ENCODE results near the gene ZNF579.
"Not testable (repeated sequence)": the region's sequence is repeated elsewhere in the genome, so short reads cannot be mapped to it uniquely, and the experiment has no call there.

GRCh38 chr19:55582284-55582683 is 1.6 kb upstream of the ZNF579 start:
- TF ChIP-seq CBX8 (IDR thresholded peaks at IDR 0.05; ENCODE audit: borderline replicate concordance, low read depth, low read length); CTCF (IDR thresholded peaks at IDR 0.05; ENCODE audit: control extremely low read depth in 1 of 3, insufficient read depth in 1 of 3, low read depth in 1 of 3, low read length in 3 of 3); POLR2A (IDR thresholded peaks at IDR 0.05; ENCODE audit: control extremely low read depth in 1 of 2, low read depth in 2 of 2, low read length in 2 of 2); CHD2 (IDR thresholded peaks at IDR 0.05; ENCODE audit: low read length); CEBPB (IDR thresholded peaks at IDR 0.05; ENCODE audit: low read depth, low read length); EZH2 (IDR thresholded peaks at IDR 0.05; ENCODE audit: low read depth, low read length, severe bottlenecking); RNF2 (IDR thresholded peaks at IDR 0.05; ENCODE audit: borderline replicate concordance, low read depth, low read length, missing control alignments, poor library complexity, severe bottlenecking); TAF1 (IDR thresholded peaks at IDR 0.05; ENCODE audit: low read depth, low read length); SIN3A (conservative IDR thresholded peaks at IDR 0.05 in 1 of 2, IDR thresholded peaks at IDR 0.05 in 1 of 2; ENCODE audit: low read depth in 1 of 2, low read length in 2 of 2); CREB1 (IDR thresholded peaks at IDR 0.05); POLR2AphosphoS5 (IDR thresholded peaks at IDR 0.05; ENCODE audit: low read depth, low read length); CHD1 (IDR thresholded peaks at IDR 0.05; ENCODE audit: low read depth, low read length); GTF2F1 (IDR thresholded peaks at IDR 0.05; ENCODE audit: borderline replicate concordance, low read depth, low read length); EP300 (IDR thresholded peaks at IDR 0.05; ENCODE audit: borderline replicate concordance in 1 of 2, low read depth in 2 of 2, low read length in 2 of 2): not testable (repeated sequence)

Data from H1 (cell line).